ENCODE results near the gene HACD3. TPM values are rescaled to one million over a fixed set of nuclear protein-coding genes. Genes with fewer than 3 reads are reported as not detected.

HACD3 gene
- total and polyA plus RNA-seq, 2 of the 4 experiments (the other 2 are of a cell fraction) = 60.9 to 131 TPM

- Histone ChIP-seq H2BK20ac (ENCODE audit: low read depth, low read length) (no peak overlapping the region), H2AK5ac (ENCODE audit: low read depth, low read length) (no peak overlapping the region), H2AK9ac (replicated peaks; ENCODE audit: low read depth, low read length, poor library complexity) (no peak overlapping the region), H3K4ac (ENCODE audit: low read depth, low read length) (no peak overlapping the region), H3K56ac (ENCODE audit: extremely low read depth, insufficient read depth, low read length) (no peak overlapping the region), H3K4me1 (ENCODE audit: control insufficient read depth, insufficient read depth, low read length) (peaks cover 11% of the 10 kb centered on the region), H3K4me3 (ENCODE audit: insufficient read depth, low read depth, low read length) (no peak overlapping the region), H3K36me3 (ENCODE audit: control insufficient read depth, insufficient read depth, low read length) (peaks cover 2% of the 10 kb centered on the region; the same call in 1 of the 2 replicates), H3K9me1 (ENCODE audit: insufficient read depth, low read length) (peaks cover 31% of the 10 kb centered on the region), H2BK15ac (ENCODE audit: low read depth, low read length) (no peak overlapping the region), H3K27me3 (ENCODE audit: control insufficient read depth, insufficient read depth, low read length) (no peaks in the 10 kb centered on the region), H2BK5ac (ENCODE audit: low read depth, low read length, poor library complexity, severe bottlenecking) (no peak overlapping the region), H3K14ac (replicated peaks; ENCODE audit: low read depth, low read length) (no peak overlapping the region), H2BK120ac (ENCODE audit: low read depth, low read length) (no peak overlapping the region), H4K20me1 (ENCODE audit: insufficient read depth, low read length) (peaks cover 66% of the 10 kb centered on the region), H3K79me1 (ENCODE audit: low read depth in 1 of 2, low read length in 2 of 2) (peaks cover 37 to 85% of the 10 kb centered on the region in 2 experiments), H4K91ac (ENCODE audit: insufficient read depth, low read depth, low read length) (no peak overlapping the region), H3K23ac (ENCODE audit: low read depth, low read length) (no peak overlapping the region), H3K9me3 (ENCODE audit: control insufficient read depth, insufficient read depth, low read length) (no peaks in the 10 kb centered on the region), H2AFZ (replicated peaks; ENCODE audit: low read length, poor library complexity) (no peak overlapping the region), H3K27ac (ENCODE audit: insufficient read depth, low read length) (no peak overlapping the region), H4K8ac (ENCODE audit: low read depth in 2 of 2, low read length in 2 of 2) (no peak overlapping the region), H3K9ac (ENCODE audit: low read depth, low read length) (no peak overlapping the region), H3K18ac (ENCODE audit: low read depth, low read length) (no peak overlapping the region), H4K5ac (ENCODE audit: low read depth, low read length) (no peak overlapping the region), H3K4me2 (ENCODE audit: low read depth, low read length) (peak overlapping the region; percentile 49; the same call in 1 of the 2 replicates)
- POLR2A ChIA-PET (ENCODE audit: unreplicated experiment) = no interaction called here
- WGBS, 2 experiments (ENCODE audit: extremely low coverage in 2 of 2, insufficient read length in 1 of 2) = no CpG with 5 or more reads among the region's 4 CpGs
- DNase-seq (peak; percentile 25), ATAC-seq (ENCODE audit: low read depth) (no peak)
- CTCF ChIA-PET = no interaction called here
- no TSS peak for BruUV-seq (replicated peaks)
- intact Hi-C loops (cut with micrococcal nuclease) (no loop called here), in situ Hi-C loops (cut with MboI; ENCODE audit: low sequenced_read_pairs) (no loop called here), dilution Hi-C loops (cut with HindIII; ENCODE audit: low sequenced_read_pairs, unreplicated experiment) (no loop called here)
- TF ChIP-seq CTCF (conservative IDR thresholded peaks at IDR 0.05; ENCODE audit: low read depth, low read length) = no peak
- no peak for TF ChIP-seq MAFK (IDR thresholded peaks at IDR 0.05; ENCODE audit: low read depth, low read length)
- no peak for TF ChIP-seq POLR2A (IDR thresholded peaks at IDR 0.05; ENCODE audit: low read depth, low read length)
- no peak for TF ChIP-seq ELK1 (IDR thresholded peaks at IDR 0.05; ENCODE audit: borderline replicate concordance, low read depth, low read length)
- no peak for TF ChIP-seq CEBPB (IDR thresholded peaks at IDR 0.05; ENCODE audit: low read depth, low read length)
- no peak for TF ChIP-seq RCOR1 (IDR thresholded peaks at IDR 0.05; ENCODE audit: insufficient replicate concordance, low read length)
- no peak for TF ChIP-seq CHD1 (IDR thresholded peaks at IDR 0.05; ENCODE audit: low read depth, low read length)
- TF ChIP-seq USF2 (IDR thresholded peaks at IDR 0.05; ENCODE audit: low read depth, low read length) = no peak
- no peak for TF ChIP-seq NFE2L2 (IDR thresholded peaks at IDR 0.05; ENCODE audit: low read depth, low read length)
These were observed 4.9 kb downstream of the HACD3 start for GRCh38 chr15:65535192-65535591.

Measured in IMR-90 (cell line).